Measurements from ENCODE around the gene DLG2. TPM values are rescaled to one million over a fixed set of nuclear protein-coding genes. Genes with fewer than 3 reads are reported as not detected.

Gene DLG2
- total and polyA plus RNA-seq, 2 of the 8 experiments (the other 6 are each of a cell fraction or from before 2014, with no cell fraction given): 1.7 to 14.3 TPM

DNA sequence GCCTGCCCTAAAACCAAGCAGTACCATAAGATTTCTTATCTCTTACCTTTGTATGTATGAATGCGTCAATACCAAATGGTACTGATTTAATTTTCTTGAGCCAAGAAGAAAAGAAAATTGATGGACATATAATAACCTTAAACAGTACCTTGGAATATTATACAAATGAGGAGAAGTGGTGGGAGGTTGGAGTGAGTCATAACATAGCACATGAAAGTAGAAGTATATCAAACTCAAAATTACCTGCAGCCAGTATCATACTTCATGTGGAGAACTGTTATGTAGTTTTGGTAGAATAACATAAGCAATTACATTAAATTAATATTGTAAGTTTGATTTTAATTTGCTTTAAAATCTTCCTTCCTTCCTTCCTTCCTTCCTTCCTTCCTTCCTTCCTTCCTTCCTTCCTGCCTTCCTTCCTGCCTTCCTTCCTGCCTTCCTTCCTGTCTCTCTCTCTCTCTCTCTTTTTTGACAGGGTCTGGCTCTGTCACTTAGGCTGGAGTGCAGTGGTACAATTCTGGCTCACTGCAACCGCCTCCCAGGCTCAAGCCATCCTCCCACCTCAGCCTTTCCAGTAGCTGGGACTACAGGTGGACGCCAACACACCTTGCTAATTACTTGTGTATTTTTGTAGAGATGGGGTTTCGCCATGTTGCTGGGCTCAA, 1880.1 kb downstream of the DLG2 start (continued):
- TF ChIP-seq SAP30 (IDR thresholded peaks at IDR 0.05; ENCODE audit: insufficient read depth, insufficient replicate concordance, low read length): no peak
- TF ChIP-seq CBX8 (IDR thresholded peaks at IDR 0.05; ENCODE audit: borderline replicate concordance, low read depth, low read length): no peak
- TF ChIP-seq, protein P1, sequence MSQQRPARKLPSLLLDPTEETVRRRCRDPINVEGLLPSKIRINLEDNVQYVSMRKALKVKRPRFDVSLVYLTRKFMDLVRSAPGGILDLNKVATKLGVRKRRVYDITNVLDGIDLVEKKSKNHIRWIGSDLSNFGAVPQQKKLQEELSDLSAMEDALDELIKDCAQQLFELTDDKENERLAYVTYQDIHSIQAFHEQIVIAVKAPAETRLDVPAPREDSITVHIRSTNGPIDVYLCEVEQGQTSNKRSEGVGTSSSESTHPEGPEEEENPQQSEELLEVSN (IDR thresholded peaks at IDR 0.05): no peak
- TF ChIP-seq SP2 (IDR thresholded peaks at IDR 0.05; ENCODE audit: low read length): no peak
- TF ChIP-seq RNF2 (IDR thresholded peaks at IDR 0.05; ENCODE audit: borderline replicate concordance, low read depth, low read length, missing control alignments, poor library complexity, severe bottlenecking): no peak
- no peak for TF ChIP-seq TEAD4 (IDR thresholded peaks at IDR 0.05; ENCODE audit: low read depth, low read length)
- TF ChIP-seq, protein P2, sequence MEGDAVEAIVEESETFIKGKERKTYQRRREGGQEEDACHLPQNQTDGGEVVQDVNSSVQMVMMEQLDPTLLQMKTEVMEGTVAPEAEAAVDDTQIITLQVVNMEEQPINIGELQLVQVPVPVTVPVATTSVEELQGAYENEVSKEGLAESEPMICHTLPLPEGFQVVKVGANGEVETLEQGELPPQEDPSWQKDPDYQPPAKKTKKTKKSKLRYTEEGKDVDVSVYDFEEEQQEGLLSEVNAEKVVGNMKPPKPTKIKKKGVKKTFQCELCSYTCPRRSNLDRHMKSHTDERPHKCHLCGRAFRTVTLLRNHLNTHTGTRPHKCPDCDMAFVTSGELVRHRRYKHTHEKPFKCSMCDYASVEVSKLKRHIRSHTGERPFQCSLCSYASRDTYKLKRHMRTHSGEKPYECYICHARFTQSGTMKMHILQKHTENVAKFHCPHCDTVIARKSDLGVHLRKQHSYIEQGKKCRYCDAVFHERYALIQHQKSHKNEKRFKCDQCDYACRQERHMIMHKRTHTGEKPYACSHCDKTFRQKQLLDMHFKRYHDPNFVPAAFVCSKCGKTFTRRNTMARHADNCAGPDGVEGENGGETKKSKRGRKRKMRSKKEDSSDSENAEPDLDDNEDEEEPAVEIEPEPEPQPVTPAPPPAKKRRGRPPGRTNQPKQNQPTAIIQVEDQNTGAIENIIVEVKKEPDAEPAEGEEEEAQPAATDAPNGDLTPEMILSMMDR (IDR thresholded peaks at IDR 0.05; ENCODE audit: control extremely low read depth in 1 of 3, insufficient read depth in 1 of 3, low read depth in 1 of 3, low read length in 3 of 3): no peak
